GM18519 (cell line): Measurements from ENCODE around the gene SCGN.

Experiments used
- ATAC-seq: cut with Tn5 transposase; IDR thresholded peaks from one replicate; pipeline ENCODE4 v1.9.1; 2021; ENCODE audit warnings: mild to moderate bottlenecking, moderate library complexity; ENCODE audit not compliant: unreplicated experiment, low FRiP score

SCGN gene

DNA sequence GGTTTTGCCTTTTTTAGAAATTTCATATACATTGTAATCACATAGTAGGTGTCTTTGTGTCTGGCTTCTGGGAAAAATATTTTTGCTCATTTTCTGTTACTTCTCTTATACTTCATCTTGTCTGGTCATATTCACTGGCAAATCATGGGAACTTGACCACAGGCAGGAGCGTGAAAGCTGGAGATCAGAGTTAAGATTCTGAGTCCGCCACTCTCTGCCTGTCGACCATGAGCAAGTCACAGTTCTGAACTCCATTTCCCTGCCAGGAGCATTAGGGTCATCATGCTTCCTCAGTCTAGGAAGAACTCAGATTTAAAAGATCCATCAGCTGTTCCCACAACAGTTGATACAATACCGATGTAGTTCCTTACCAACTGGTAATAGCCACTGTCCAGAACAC is 12.4 kb upstream of the SCGN start:
- no peak for ATAC-seq

DNA sequence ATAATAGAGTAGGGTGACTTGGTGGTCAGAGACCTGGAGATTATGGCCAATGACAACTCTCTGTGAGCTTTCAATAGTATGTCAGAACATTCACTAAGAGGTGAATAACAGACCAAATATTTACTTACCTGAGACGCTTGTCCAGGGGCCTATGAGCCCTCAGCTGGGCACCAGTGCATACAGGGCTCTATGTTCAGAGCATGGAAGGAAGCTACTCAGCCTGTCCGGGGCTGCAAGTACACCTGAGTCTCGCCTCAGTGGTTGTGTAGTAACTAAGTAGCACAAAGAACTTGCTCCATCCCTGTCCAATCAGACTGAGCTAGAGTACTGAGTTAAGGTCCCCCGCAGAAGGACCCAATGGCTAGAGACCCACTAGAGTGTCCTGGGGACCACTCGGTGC is 11.6 kb upstream of the SCGN start:
- no peak for ATAC-seq

DNA sequence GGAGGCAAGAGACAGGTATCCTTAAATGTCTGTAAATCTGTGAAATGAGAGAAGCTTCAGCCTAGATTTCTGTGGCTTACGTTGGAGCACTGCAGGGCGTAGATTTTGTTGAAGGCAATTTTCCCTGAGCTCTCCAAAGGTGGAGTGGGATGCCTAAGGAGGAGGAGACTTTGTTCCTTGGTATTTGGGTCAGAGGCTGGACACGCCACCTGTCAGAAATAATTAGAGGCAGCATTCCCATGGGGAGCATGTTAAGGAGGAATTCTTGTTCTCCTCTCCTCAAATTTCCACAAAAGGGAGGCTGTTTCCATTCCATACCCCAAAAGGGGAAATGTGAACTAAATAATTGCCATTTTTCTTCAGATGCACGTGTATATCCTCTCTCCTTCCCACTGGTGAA is 11.1 kb upstream of the SCGN start:
- no peak for ATAC-seq

DNA sequence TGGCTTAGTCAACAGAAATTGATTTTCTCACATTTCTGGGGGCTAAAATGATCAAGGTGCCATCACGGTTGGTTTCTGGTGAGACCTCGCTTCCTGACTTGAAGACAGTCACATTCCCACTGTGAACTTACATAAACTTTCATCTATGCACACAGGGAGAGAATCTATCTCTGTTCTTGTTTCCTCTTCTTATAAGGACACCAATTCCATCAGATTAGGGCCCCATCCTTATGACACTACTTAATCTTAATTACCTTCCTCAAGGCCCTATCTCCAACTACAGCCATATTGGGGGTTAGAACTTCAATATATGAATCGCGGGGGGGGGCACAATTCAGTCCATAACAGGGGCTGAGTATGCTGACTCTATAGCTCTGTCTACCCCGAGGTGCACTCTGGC is 10.6 kb upstream of the SCGN start:
- no peak for ATAC-seq

DNA sequence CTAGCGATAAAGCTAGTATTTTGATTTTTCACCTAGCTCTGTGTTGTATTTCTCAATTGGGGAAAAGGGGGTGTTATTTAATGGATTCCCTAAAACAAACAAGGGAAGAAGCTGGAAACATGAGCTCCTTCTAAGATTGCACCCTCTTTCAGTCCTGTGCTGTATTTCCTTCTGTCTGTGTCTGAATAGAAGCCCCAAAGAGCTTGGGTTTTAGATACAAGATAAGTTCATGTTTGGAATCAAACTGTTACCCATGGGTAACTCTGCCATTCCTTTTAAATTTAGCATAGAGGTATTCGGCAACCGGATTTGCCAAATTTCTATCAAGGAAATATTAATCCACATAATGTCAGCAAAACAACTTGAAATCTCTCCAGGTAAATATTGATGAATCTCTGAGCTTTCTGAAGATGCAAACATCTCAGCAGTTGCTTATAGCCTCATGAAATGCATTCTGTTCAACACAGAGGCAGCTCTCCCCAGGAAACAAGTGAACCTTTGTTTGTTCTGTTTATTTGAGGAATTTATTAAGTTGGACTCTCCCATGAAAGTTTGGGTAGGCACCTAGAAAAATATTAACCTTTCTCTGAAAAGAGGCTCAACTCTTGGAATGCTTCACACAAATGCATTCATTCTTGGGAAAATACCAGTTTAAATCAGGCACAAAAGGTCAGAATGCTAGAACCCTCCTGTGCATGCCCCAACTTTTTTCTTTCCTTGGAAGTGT is 9.9 kb upstream of the SCGN start:
- ATAC-seq = no peak

DNA sequence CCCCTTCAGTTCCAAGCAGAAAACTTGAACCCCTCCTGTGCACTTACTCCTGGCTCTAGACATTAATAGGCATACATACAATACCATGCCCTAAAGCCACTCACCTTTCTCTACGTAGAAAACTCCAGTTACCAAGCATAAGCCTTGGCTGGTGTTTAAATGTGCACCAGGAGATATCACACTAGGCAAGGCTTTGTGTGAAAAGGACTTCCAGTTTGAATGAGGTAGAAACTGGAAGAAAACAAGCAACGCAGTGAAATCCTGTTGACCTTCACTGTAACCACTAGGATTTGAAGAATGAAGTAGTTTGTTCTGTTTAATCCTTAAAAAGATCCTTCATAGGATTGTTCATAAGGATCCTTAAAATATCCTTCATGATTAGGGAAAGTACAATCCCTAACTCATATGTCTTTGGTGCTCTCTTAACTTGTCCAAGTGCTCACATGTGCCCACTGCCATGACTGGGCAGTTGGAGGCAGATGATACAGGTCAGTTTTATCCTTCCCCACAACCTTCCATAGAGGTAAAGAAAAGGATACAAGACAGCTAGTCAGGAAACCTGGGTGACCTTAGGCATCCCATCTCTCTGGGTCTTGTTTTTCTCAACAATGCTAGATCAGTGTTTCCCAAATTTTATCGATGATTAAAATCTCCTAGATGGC is 9.2 kb upstream of the SCGN start:
- ATAC-seq = no peak

DNA sequence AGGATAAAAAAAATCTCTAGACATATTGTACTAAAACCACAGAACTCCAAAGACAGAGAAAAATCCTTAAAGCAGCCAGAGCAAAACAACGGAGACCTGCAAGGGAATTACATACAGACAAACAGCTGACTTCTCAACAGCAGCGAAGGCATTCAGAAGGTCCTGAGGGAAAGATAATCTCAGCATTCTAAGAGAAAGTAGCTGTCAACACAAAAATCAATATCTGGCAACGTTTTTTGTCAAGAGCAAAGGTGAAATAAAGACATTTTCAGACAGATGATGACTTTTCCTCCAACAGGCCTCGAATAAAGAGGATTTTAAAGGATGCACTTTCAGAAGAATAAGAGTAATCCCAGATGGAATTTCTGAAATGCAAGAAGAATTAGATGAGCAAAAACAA is 6.1 kb upstream of the SCGN start:
- ATAC-seq = no peak

DNA sequence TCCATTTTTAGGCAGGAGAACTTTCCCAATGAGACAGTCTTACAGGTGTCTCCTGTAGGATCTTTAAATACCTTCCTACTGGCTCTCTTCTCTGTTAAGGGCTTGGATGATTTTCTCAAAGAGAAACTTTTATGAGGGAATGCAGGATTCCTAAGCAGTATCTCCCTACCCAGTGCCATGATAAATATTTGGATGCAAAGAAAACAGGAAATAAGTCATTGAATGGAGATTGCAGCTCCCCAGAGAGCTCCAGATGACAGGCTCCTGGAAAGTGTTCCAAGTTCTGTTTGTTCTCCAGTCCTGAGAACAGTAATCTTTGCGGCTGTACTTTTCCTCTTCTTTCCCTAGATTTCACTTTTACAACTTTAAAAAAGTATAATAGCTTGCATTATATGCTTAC is 2.4 kb upstream of the SCGN start:
- ATAC-seq = no peak

DNA sequence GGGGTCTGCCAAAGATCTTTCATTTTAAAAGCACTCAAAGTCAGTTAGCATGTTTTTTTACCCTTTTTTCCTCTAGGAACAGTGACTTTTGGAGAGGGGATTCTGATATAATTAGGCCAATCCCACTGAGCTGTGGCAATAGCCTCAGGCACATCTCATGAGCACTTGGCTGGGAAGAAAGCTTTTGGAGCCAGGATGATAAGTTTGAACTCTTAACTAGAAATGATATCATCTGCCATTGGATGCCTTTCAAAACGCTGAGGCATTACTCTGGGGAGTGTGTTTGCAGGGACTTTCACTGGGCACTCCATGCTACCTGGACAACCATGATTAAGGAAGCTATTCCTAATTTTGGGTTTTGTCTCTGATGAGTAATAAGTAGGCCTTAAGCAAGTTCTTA is 3.7 kb downstream of the SCGN start:
- ATAC-seq = no peak

DNA sequence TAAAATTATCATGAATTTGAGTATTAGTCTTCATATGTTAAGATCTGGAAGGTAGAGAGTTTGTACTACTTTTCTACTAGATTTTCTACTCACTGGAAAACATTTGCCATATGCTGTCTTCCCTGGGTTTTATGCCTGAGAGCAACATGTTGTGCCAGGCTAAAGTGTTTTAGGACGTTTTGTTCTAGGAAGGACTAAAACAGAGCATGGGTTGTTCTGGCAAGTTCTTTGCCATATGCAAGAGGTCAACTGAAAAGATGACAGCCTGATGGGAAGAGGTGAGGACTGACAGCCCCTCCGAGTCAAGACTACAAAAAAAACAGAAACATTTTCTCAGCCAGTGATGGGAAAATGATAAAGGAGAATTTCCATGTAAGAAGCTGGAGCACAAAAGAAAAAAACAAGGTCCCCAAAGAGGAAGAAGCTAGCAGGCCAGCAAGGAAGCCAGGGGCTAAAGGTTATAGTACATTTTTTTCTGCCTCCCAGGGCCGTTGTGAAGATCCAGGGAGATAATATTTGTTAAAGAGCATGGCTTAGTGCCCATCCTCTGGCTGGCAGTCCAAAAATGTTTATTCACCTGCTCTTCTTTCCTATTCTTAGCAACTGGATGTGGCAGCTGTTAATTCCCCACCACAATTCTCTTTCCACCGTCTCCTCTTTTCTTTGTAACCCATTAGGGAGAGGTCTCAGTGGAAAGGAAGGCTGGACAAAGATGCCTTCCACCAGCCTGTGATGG is 7.8 kb downstream of the SCGN start:
- ATAC-seq = no peak

DNA sequence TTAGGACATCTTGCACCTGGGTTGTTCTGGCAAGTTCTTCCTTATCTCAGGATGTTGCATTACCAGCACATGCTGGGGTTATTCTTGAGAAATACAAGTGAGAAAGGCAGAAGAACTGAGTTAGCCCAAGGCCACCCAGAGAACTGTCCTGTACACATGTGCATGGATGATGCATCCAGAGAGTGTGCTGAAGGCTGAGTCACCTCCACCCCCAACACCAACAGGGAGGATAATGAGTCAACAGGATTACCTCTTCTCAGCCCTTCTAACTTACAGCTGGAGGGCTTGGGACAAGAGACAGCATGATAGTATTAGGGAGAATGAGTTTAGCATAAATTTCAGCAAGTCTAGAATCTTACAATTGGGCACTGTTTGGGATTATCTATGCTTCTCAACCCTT is 8.5 kb downstream of the SCGN start:
- ATAC-seq = no peak

DNA sequence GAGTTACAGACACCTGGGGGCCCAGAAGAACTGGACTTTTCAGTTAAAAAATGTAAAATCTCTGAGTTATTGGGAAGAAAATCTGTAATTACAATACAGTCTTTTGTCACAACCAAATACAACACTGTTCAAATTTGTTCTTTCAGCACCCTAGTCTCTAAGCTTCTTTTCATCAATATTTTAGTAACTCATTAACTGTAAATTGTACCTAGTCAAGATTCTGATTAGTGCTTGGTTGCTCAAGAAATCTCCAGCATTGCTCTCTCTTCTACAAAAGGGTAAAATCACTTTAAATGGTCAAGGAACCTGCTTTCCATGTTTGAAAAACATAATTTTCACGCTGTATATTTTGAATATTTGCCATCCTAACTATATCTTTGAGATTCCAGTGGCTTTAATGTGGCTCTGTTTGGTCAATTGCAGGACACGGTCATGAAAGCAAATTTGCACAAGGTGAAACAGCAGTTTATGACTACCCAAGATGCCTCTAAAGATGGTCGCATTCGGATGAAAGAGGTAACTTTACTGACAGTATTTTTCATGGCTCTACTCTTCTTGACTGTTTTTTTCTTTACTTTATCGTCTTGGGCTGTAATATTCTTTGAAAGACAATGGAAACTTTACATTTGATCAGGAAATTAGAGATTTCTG is 9.2 kb downstream of the SCGN start:
- ATAC-seq = no peak

DNA sequence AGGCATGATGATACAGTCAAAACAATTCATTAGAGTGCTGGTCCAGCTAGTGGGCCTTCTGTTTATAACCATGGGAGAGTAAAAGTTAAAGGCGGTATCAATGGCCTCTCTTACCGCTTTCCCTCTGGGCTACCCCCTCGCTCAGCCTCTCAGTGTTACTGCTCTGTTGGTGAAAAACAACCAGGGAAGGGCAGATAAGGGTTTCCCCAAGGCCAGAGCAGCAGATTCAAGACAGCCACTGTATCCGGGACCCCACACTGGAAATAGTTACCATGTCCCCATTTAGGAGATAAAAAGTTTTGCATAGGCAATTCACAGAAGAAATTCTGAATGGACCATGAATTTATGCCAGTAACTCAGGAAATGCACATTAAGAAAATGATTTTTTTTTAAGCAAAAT is 13.4 kb downstream of the SCGN start:
- ATAC-seq = no peak

DNA sequence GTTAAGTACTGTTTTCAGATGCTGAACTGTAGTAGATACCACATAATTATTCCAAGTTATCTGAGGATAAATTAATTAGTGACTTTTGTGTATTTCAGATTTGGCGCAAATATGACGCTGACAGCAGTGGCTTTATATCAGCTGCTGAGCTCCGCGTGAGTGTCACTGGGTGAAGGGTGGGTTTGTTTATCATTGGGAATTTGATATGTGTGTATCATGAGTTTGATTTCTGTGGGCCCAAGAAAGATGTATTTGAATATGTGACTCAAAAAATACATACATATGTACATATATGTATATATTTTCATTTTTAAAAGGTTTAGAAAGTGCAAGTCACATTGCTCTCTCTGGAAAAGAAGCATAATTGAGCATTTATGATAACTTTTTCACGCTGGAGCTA is 17.4 kb downstream of the SCGN start:
- ATAC-seq = no peak

DNA sequence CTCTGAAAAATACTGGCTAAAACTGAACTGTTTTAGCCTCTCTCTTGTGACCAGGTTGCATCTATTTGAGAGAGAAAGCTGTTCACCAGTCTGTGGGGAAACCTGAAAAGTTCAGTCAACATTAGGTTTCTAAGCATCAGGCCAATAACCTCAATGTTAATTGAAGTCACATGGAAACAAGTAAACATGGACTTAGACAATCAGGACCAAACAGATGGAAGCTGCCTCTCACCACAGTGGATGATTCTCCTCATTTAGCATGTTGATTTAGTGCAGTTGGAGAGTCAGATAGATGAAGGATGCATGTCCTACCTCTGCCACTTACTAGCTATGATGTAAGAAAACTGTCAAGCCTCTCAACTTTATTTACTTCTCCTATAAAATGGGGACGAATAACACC is 18.2 kb downstream of the SCGN start:
- no peak for ATAC-seq

DNA sequence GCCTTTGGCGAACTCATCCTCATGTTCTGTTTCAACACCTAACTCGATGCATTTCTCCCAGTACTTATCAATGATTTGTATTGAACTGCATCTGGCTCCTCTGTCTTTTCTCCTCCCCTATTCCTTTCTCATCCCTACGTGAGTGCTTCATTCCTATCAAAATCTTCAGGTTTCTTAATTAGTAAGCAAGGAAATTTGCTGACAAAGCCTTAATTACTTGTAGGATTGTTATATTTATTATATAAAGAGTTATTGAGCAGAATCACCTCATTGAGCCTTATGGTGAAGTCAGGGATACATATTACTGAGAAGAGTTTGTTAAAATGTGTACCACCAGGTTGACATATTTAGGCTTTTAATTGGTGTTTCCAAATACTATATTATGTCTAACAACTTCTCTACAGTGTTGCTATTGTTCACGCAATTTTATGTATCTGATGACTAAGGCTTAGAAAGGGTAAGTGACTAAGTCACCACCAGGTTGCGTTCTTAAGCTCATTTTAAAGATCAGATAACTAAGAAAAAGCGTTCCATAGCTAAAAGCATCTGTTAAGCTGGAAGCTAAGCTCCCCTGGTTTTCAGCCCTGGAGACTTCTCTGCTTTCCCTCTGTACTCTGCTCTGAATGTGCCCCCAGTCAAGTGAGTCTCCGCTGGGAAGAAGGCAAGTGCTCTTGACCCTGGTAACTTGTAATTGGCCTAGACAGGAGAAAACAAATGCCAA is 18.9 kb downstream of the SCGN start:
- no peak for ATAC-seq

DNA sequence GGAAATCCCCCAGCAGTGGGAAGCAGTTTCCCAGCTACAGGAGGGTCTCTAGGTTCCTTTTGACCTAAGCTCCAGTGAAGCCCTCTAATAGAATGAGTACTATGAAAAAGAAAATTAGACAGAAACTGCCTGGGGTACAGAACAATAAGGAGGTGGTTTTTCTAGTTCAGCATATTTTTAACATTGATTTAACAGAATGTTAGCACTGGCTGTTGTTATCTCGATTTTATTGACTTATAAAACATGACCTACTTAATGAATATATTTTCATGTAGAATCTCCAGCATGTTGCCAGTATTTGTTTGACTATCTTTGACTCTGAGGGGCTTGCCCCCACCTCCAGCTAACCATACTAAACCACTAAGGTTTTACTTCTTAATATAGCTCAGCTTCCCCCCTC is 19.6 kb downstream of the SCGN start:
- ATAC-seq = no peak

DNA sequence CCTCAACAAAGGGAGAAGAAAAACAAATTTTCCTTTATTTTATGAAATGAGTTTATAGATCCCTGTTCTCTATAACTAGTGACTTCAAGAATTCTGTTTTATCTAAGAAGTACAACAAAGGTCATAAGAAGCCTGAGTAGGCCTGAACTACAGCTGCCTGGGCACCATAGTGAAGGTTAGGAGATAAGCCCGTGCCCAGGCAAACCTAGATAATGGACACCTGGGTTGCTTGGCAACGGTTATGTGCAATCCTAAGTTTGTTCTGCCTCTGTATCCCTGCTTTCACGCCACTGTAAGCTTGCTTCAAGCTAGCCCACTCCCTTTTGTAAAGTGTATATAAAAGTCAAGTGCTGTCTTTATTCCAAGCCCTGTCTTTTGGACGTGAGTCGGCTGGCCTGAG is 23.2 kb downstream of the SCGN start:
- ATAC-seq = no peak

DNA sequence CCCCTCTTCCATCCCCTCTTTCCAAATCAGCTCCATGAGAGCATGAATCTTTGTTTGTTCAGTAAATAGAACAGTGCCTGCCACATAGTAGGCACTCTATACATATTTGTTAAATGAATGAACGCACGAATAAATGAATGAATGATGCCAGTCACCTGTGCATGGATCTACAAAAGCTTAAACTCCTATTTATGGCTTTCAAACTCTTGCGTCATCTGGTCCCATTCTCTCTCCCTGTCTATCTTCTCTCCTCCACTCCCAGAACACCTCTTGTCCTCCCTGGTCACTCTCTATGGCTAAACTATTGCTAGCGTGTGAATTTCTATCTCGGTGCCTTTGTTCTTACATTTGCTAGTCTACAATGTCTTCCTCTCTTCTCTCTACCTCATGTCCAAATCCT is 24.8 kb downstream of the SCGN start:
- no peak for ATAC-seq

DNA sequence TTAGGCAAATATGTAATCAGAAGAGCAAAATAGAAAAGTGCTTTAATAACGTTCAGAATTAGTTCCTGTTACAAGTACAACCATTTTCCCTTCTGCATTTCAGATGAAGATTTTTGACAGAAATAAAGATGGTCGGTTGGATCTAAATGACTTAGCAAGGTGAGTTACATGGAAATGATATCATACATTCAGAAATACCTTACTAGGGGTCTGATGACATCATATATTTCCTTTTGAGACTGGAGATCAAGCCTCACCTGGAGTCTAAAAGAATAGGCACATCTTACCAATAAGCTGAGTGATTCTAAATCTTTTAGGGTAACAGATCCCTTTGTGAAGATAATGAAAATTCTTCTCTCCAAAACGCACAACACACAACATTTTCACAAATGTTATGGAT is 29.8 kb downstream of the SCGN start:
- ATAC-seq = no peak

DNA sequence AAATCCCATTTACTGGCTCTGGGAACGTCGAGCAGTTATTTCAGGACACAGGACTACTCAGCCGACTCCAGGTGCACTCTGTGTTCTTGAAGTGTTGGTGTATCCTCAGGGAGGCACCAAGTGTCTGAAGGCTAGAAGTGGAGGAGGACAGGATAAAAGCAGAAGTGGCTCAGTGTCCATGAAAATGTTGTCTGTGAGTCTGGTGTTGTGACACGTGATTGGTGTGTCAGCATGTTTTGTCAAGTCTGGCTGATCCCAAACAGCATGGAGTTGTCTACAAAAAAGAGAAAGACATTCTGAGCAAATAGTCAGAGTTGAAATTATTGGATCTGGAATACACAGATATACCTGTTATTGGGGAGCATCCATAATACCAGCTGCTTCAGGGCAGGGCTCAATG is 30.3 kb downstream of the SCGN start:
- ATAC-seq = no peak
